NCI-H2107 treated with DMSO at 0.1 percent for 48 hours (cell line): ENCODE data around the gene IL17B.

Experiments
- DNase-seq: peaks from one replicate; lab custom pipeline; 2025; ENCODE audit not compliant: unreplicated experiment; lab: John Stamatoyannopoulos, UW

Gene IL17B

DNA sequence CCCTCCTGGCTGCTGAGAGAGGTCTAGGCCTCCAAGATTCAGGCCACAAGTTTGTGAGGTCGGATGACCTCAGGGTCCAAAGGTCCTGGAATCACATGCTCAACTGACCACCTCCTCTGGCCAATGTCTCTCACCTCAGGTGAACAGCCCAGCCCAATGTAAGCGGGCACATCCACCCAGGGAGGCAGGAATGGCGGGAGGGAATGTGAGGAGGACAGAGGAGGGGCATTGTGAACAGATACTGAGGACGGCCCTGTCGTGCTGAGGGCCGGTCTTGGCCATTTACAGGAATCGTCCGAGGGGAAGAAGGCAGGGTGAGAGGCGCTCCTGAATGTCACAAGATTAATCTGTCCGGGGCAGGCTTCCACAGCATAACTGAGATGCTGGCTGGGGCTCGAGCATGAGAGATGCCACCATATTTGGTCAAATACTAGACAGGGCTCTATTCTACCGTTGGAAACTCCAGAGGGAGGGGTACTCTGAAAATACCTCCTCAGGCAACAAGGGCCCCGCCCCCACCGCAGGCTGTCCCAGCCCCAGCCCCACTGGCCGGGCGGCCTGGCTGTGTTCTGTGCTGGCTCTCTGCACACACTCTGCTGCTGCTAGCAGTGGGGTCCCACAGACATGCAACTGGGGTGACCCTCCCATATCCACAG, 1.5 kb upstream of the IL17B start:
- DNase-seq: no peak

DNA sequence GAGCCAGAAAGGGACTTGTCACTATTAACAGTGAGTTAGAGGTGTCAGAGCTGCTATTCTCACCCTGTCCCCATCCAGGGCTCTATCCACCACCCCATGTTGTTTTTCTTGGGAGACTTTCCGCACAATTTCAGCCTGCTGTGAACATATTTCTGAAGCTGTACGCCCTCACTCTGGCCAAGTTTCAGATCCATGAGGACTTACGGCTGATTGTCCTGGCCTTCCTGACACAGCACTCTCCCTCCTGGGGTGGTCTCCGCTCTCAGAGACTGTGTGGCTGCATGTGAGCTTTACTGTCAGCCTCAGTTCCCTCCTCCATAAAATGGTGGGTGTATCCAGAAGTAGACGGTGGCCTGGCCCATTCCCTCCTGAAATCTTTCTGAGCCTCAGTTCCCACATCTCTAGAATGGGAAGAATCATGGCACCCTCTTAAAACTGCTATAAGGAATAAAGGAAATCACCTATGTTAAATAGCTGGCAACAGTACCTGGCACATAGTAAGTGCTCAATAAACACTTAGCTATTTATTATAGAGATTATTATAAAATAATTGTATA, 804 bp upstream of the IL17B start:
- DNase-seq: no peak

DNA sequence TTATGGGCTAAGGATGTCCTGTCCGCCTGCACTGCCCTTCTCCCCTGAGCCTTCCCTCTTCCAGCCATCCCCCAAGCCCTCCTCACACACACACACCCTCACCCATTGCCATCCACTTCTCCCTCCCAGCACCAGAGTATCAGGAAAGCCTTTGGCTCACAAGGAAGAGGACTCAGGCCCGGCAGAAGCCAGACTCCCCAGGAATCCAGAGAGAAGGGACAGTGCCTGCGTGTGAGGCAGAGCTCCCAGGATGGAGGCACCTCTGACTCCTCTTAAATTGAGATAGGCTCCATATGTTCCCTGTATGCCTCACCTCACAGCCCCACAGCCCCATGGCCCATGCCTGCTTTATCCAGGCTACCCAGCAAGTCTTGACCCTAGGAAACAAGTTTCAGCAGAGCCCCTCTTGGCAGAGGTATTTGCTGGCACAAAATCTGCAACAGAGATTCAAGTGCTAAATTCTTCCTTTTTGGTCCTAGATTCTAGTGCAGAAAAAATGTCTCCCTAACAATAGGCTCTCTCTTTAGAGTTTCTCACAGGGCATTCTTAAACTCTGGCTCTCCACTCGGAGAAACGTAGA, 761 bp downstream of the IL17B start:
- DNase-seq: no peak

DNA sequence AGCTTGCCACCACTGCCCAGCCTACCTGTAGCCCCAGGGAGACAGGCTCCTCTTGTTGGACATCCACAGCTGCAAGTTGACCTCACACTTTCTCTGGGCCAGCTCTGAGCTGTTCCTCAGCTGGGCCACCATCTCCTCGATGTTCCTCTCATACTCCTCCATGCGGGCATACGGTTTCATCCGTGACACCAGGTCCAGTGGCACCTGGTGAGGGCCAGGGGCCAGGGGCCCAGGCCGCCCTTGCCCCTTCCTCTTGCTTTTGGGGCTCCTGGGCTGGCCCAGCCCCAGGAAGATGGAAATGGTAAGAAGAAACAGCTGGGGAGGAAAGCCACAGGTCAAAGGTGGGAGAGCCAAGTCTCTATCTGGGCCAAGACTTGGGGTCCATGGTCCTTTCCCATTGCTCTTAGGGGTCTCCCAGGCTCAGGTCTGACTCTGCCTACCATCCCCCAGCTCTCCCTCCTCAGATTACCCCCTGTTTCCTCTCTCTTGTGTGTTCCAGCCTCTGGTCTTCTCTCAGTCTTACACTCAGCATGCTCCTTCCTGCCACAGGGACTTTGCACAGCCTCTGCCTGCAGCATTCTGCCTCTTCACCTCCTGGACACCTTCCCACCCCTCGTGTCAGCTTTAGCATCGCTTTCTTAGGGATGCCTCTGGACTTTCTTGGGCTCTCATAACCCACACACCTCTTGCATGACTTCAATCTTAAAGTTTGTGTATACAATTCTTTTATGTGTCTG, 2.2 kb downstream of the IL17B start:
- no peak for DNase-seq

- DNase-seq: no peak
These were observed 3.0 kb downstream of the IL17B start for GRCh38 chr5:149376104-149376503.

- DNase-seq: no peak
These were observed 3.7 kb downstream of the IL17B start for GRCh38 chr5:149375434-149375833.

GRCh38 chr5:149374801-149375200, 4.3 kb downstream of the IL17B start:
- no peak for DNase-seq

DNA sequence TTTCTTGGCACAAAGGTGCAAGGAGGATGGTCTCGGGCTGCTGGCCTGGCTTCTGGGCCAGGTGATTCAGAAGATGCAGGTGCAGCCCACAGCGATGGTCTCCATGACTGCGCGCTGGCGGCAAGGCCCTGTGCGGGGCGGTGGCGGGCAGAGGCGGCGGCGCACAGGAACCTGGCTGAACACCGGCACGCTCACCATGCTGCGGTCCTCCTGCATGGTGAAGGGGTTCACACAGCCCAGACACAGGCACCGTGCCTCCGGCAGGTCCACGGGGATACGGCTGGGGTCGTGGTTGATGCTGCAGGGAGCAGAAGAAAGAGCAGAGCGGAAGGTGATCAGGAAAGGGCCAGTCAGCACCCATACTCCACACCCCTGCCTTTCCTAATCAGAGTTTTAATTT, 4.8 kb downstream of the IL17B start:
- DNase-seq: no peak

- DNase-seq: no peak
These were observed 6.2 kb downstream of the IL17B start for GRCh38 chr5:149372932-149373331.

DNA sequence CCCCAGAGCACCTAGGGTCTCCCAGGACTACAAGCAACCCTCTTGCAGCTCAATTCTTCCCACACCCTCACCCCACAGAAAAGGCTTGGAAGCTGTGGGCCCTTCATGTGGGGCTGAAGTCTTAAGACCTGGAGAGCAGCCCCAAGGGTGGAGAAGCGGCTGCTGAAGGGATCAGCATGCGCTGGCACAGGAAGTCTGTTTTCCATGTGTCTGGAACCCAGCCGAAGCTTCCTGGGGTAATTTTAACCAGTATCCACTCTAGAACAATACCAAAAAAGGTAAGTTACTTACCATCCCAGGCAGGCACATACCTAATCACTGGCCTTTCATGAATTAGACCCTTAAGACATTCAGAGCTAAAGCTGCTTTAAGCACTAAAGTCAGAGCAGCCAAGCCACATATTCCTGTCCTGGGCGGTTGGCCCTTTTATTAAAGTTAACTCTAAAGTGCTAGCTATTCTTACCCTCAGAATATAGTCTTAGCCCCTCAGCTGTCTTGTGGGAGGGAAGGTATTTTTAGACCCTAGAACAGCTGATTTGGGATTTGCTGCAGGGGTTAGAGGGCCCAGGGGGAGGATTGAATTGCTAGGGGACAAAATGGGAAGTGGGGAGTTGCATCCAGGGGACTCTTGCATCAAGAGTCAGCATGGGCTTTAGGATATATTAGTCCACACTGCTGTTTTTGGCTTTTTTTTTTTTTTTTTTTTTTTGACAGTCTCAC, 6.9 kb downstream of the IL17B start:
- DNase-seq: no peak

GRCh38 chr5:149371296-149371962, 7.7 kb downstream of the IL17B start:
- DNase-seq: peak; percentile 34

GRCh38 chr5:149370878-149371277, 8.2 kb downstream of the IL17B start:
- DNase-seq: no peak

- no peak for DNase-seq
These were observed 11.0 kb downstream of the IL17B start for GRCh38 chr5:149367972-149368645.

DNA sequence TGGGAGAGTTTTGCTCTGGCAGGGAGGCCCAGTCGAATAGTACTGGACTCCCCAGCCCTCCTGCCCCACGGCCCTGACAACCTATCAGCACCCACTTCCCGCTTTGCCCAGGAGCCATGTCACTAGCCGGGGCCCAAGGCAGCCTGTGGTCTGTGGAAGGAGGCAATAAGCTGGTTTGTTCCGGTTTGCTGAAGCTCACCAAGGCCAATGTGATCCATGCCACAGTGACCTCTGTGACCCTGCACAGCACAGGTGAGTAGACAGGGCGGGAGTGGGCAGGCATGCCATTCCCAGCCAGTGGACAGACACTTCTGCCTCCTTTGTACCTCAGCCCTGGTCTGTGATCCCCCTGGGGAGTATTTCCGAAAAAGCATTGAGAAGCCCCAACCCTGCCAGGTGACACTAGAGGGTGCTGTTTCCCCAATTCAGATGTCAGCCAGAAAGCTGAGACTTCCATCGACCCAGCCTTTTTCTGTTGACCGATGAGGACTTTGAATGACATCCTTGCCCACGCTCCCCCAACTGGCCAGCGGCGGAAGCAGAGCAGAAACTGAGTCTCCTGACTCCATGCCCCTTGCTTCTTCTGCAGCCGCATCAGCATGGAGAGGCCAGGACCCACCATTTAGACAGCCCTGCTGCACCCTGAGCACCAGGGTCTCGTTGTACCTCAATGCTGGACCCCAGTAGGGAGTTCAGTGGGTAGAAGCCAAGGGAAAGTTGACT, 11.7 kb downstream of the IL17B start:
- peak; percentile 58 for DNase-seq

DNA sequence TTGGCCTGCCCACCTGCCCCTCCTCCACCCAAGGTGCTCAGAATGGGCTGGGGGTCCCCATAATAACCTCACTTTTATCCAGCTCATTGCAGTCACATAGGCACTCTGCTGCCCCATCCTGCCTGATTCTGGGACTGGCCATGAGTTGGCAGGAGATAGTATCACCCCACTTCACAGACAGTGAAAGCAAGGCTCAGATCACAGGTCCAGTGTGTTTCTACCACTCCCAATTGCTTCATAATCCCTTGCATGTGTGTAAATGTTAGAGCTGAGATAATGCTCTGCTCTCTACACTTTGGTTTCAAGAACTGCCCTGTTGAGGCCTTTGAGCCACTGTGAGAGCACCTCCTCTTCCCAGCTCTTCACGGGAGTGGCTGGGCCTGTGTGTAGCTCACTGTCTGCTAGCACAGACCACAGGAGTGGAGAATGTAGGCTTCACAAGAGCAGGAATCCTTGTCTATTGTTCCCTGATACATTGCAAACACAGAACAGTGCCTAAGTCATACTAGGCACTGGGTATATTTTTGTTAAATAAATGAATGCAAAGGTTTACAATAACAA, 12.8 kb downstream of the IL17B start:
- no peak for DNase-seq

- no peak for DNase-seq
These were observed 13.7 kb downstream of the IL17B start for GRCh38 chr5:149365418-149365817.

DNA sequence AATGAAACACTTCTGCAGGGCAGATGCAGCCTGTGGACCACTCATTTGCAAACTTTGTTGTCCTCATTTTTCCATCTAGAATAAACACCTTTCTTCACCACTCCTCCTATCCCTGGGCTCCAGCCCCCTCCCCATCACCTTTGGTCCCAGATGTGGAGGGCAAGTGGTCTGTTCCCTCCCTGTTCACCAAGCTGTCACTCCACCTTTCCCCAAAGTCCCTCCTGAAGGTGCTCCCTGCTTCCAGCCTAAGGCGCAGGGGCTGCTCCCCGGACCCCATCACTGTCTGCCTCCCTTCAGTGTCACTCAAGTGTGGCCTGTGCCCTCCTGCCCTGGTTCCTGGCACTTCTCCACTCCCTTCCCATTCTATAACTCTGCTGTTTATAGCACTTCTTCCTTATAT, 14.4 kb downstream of the IL17B start:
- no peak for DNase-seq

DNA sequence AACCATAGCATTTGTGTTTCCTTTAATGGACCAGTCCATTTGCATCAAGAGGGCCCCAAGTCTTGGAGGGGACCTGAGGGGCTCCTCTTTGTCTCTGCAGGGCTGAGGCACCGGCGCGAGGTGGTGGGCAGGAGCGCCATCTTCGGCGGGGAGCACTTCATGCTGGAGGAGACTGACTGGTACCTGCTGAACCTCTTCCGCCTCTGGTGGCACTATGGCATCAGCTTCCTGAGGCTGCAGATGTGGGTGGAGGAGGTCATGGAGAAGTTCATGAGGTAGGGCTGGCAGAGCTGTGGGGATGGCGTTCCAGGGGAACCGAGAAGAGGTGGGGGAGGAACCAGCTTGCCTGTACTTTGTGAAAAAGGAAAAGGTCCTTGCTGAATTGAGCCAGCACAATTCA, 15.2 kb downstream of the IL17B start:
- no peak for DNase-seq

- no peak for DNase-seq
These were observed 15.7 kb downstream of the IL17B start for GRCh38 chr5:149363358-149363757.
